Measurements from ENCODE around the gene C19orf44. TPM values are rescaled to one million over a fixed set of nuclear protein-coding genes. Genes with fewer than 3 reads are reported as not detected.

Gene C19orf44
- polyA plus RNA-seq, 2 of the 4 experiments (the other 2 are of a cell fraction), result 2.9 to 3.0 TPM

DNA sequence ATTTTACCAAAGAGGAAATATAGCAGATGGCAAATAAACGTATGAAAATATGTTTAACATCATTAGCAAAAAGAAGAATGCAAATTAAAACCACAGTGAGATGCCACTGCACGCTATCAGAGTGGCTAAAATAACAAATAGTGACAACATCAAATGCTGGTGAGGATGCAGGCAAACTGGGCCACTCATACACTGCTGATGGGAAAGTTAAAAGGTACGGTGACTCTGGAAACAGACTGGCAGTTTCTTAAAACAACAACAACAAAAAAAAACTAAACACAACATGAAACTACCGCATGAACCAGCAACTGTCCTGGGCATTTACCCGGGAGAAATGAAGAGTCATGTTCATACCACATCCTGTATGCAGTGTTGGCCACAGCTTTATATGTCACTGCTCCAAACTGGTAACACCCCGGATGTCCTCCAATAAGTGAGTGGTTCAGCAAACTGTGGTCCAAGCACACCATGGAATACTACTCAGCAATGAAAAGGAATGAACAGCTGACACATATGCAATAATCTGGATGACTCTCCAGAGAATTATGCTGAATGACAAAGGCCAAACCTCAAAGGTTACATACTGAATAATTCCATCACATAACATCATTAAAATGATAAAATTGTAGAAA is 46.7 kb upstream of the C19orf44 start:
- ATAC-seq (no peak), DNase-seq (ENCODE audit: low read depth in 1 of 2, low spot score in 1 of 2) (no peak), FAIRE-seq (no peak)
- H3K9me3 ChIP-seq, result no peaks in the 10 kb centered on the region
- no peak overlapping the region for H3K27ac ChIP-seq
- ChIA-PET POLR2A (no interaction called here), CTCF (interaction anchor here (0.6 kb wide), 1 partner anchor 63 kb away, joined by 3 read pairs; no protein-coding TSS in a partner anchor)
- TF ChIP-seq RFX5 (IDR thresholded peaks at IDR 0.05), result no peak
- TF ChIP-seq NFE2L2 (conservative IDR thresholded peaks at IDR 0.05; ENCODE audit: low read length), result no peak
- TF ChIP-seq, protein P1, sequence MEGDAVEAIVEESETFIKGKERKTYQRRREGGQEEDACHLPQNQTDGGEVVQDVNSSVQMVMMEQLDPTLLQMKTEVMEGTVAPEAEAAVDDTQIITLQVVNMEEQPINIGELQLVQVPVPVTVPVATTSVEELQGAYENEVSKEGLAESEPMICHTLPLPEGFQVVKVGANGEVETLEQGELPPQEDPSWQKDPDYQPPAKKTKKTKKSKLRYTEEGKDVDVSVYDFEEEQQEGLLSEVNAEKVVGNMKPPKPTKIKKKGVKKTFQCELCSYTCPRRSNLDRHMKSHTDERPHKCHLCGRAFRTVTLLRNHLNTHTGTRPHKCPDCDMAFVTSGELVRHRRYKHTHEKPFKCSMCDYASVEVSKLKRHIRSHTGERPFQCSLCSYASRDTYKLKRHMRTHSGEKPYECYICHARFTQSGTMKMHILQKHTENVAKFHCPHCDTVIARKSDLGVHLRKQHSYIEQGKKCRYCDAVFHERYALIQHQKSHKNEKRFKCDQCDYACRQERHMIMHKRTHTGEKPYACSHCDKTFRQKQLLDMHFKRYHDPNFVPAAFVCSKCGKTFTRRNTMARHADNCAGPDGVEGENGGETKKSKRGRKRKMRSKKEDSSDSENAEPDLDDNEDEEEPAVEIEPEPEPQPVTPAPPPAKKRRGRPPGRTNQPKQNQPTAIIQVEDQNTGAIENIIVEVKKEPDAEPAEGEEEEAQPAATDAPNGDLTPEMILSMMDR (IDR thresholded peaks at IDR 0.05), result no peak
- TF ChIP-seq KDM1A (IDR thresholded peaks at IDR 0.05; ENCODE audit: low read depth), result no peak
- no peak for TF ChIP-seq EP300 (IDR thresholded peaks at IDR 0.05)
- TF ChIP-seq SREBF2 (IDR thresholded peaks at IDR 0.05), result no peak
- no peak for TF ChIP-seq MAFK (IDR thresholded peaks at IDR 0.05; ENCODE audit: partially characterized antibody)
- no peak for TF ChIP-seq HOXB5 (CRISPR knock-in tag; IDR thresholded peaks at IDR 0.05)
- no peak for TF ChIP-seq TP53 (CRISPR knock-in tag; IDR thresholded peaks at IDR 0.05)
- no peak for TF ChIP-seq RAD21 (conservative IDR thresholded peaks at IDR 0.05 in 1 of 2, IDR thresholded peaks at IDR 0.05 in 1 of 2)
- TF ChIP-seq MYC (IDR thresholded peaks at IDR 0.05; ENCODE audit: borderline replicate concordance, low read length), result no peak
- TF ChIP-seq EHF (CRISPR knock-in tag; IDR thresholded peaks at IDR 0.05), result no peak
- H3K4me2 ChIP-seq, result no peak overlapping the region
- WGBS (ENCODE audit: missing lambda C conversion rate), result 90% methylated on average over 6 of the region's 6 CpGs
- 0 out of 3 replicates have a peak, but pooled peaks cover 3% of the 10 kb centered on the region for H3K4me1 ChIP-seq
- no peak overlapping the region for H3K4me3 ChIP-seq

- ATAC-seq (no peak), DNase-seq (ENCODE audit: low read depth in 1 of 2, low spot score in 1 of 2) (no peak), FAIRE-seq (no peak)
- POLR2A ChIA-PET, result interaction anchor here (0.8 kb wide), 1 partner anchor 120 kb away, joined by 7 read pairs; no protein-coding TSS in a partner anchor
- TF ChIP-seq SMC3 (IDR thresholded peaks at IDR 0.05), result no peak
- TF ChIP-seq ZSCAN20 (CRISPR knock-in tag; IDR thresholded peaks at IDR 0.05), result no peak
- TF ChIP-seq ESRRA (IDR thresholded peaks at IDR 0.05; ENCODE audit: borderline replicate concordance, low read length), result no peak
- TF ChIP-seq ELK1 (IDR thresholded peaks at IDR 0.05; ENCODE audit: low read depth, low read length), result no peak
- no peak for TF ChIP-seq EHMT2 (IDR thresholded peaks at IDR 0.05; ENCODE audit: low read depth)
- no peak for TF ChIP-seq FOXS1 (CRISPR knock-in tag; IDR thresholded peaks at IDR 0.05)
- TF ChIP-seq HES2 (IDR thresholded peaks at IDR 0.05), result no peak
- no peak for TF ChIP-seq ZFP36 (IDR thresholded peaks at IDR 0.05; ENCODE audit: borderline replicate concordance, partially characterized antibody)
- no peak for TF ChIP-seq JUN (IDR thresholded peaks at IDR 0.05)
- TF ChIP-seq FOSL2 (IDR thresholded peaks at IDR 0.05), result no peak
- no peak for TF ChIP-seq FOSL2 (CRISPR knock-in tag; IDR thresholded peaks at IDR 0.05)
- TF ChIP-seq HDAC2 (IDR thresholded peaks at IDR 0.05), result no peak
- no peak for TF ChIP-seq BHLHE40 (IDR thresholded peaks at IDR 0.05; ENCODE audit: low read depth, low read length)
- TF ChIP-seq ZNF302 (CRISPR knock-in tag; IDR thresholded peaks at IDR 0.05), result no peak
- TF ChIP-seq RAD21 (conservative IDR thresholded peaks at IDR 0.05 in 1 of 2, IDR thresholded peaks at IDR 0.05 in 1 of 2), result no peak
- TF ChIP-seq POLR2A (IDR thresholded peaks at IDR 0.05; ENCODE audit: low read length), result no peak
- no peak for TF ChIP-seq NR3C1 (IDR thresholded peaks at IDR 0.05)
- no peak for TF ChIP-seq RARB (CRISPR knock-in tag; IDR thresholded peaks at IDR 0.05)
- TF ChIP-seq MYC (IDR thresholded peaks at IDR 0.05; ENCODE audit: borderline replicate concordance, low read length), result no peak
- no peak for TF ChIP-seq MAZ (IDR thresholded peaks at IDR 0.05; ENCODE audit: borderline replicate concordance, low read depth, low read length)
- no peak for TF ChIP-seq NFE2L2 (conservative IDR thresholded peaks at IDR 0.05; ENCODE audit: low read length)
- H3K4me2 ChIP-seq, result no peak overlapping the region
- CTCF ChIA-PET, result no interaction called here
- H3K9me3 ChIP-seq, result no peaks in the 10 kb centered on the region
- H3K4me3 ChIP-seq, result no peak overlapping the region
- WGBS (ENCODE audit: missing lambda C conversion rate), result 92% methylated on average over 7 of the region's 8 CpGs
- peaks cover 4% of the 10 kb centered on the region for H3K4me1 ChIP-seq
- H3K27ac ChIP-seq, result no peak overlapping the region
These were observed 43.9 kb upstream of the C19orf44 start for GRCh38 chr19:16452325-16452724.

All from A549 (cell line).